ENCODE data around the gene RYR2. TPM values are rescaled to one million over a fixed set of nuclear protein-coding genes. Genes with fewer than 3 reads are reported as not detected.

Gene RYR2
- total and polyA plus RNA-seq, 2 of the 8 experiments (the other 6 are each of a cell fraction or from before 2014, with no cell fraction given), result 1.3 to 4.4 TPM

DNA sequence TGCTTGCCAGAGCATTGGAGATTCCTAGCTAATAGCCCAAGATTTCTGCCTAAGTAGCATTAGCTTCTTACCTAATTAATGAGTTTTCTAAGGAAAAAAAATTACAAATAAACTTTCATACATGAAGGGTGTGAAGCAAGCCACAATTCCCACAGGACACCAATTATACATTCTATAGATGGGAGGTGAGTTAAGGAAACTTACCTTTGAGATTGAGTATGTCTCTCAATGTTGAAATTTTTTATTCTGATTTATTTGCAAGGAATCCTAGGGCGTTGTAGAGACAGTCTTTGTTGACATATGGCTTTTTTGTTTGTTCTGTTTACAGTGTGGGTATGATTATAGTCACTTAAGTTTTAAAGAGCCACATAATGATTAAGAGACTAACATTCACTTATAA lies 313.0 kb downstream of the RYR2 start:
- Histone ChIP-seq H4K8ac (ENCODE audit: extremely low read depth, insufficient read depth, low read length) (no peak overlapping the region), H3K36me3 (ENCODE audit: control insufficient read depth in 2 of 4, insufficient read depth in 4 of 4, low read length in 3 of 4) (no peaks in the 10 kb centered on the region), H3K4me1 (replicated peaks in 1 of 4; ENCODE audit: control insufficient read depth in 3 of 4, insufficient read depth in 4 of 4, low read length in 3 of 4) (no peaks in the 10 kb centered on the region), H2BK20ac (ENCODE audit: low read length) (no peak overlapping the region), H2BK120ac (replicated peaks; ENCODE audit: low read depth, low read length) (no peak overlapping the region), H3K9me3 (ENCODE audit: insufficient read depth in 2 of 2, low read depth in 1 of 2, low read length in 1 of 2) (no peaks in the 10 kb centered on the region), H2BK12ac (ENCODE audit: low read depth, low read length) (no peak overlapping the region), H3K4me2 (ENCODE audit: insufficient read depth in 1 of 2, low read depth in 2 of 2, low read length in 2 of 2) (no peak overlapping the region), H3K18ac (ENCODE audit: extremely low read depth, low read length) (no peak overlapping the region), H3K9ac (replicated peaks in 1 of 4; ENCODE audit: extremely low read depth in 1 of 4, low read depth in 3 of 4, low read length in 3 of 4) (no peak overlapping the region), H2AFZ (ENCODE audit: low read length) (no peak overlapping the region), H3K27me3 (replicated peaks in 1 of 4; ENCODE audit: control insufficient read depth in 3 of 4, extremely low read depth in 1 of 4, insufficient read depth in 3 of 4, low read length in 3 of 4) (no peaks in the 10 kb centered on the region), H3K27ac (ENCODE audit: low read depth, low read length) (no peak overlapping the region), H2AK5ac (ENCODE audit: low read depth, low read length) (no peak overlapping the region), H3K14ac (ENCODE audit: insufficient read length) (no peak overlapping the region), H2BK5ac (ENCODE audit: low read depth, low read length) (no peak overlapping the region), H3K79me1 (ENCODE audit: low read depth, low read length) (no peaks in the 10 kb centered on the region), H3K56ac (replicated peaks; ENCODE audit: insufficient read length, low read depth, low read length) (no peak overlapping the region), H3K23ac (ENCODE audit: insufficient read length) (no peak overlapping the region), H3K4me3 (ENCODE audit: extremely low read depth in 1 of 4, insufficient read depth in 2 of 4, low read depth in 3 of 4, low read length in 4 of 4) (no peak overlapping the region), H4K20me1 (replicated peaks in 1 of 2; ENCODE audit: control insufficient read depth in 1 of 2, insufficient read depth in 2 of 2, low read length in 2 of 2) (no peaks in the 10 kb centered on the region), H4K91ac (replicated peaks; ENCODE audit: insufficient read length, low read length) (no peak overlapping the region), H2BK15ac (ENCODE audit: low read length) (no peak overlapping the region), H3K4ac (replicated peaks; ENCODE audit: insufficient read length, low read depth, low read length) (no peak overlapping the region), H3K79me2 (ENCODE audit: control insufficient read depth in 1 of 2, insufficient read depth in 2 of 2, low read length in 2 of 2) (no peaks in the 10 kb centered on the region), H4K5ac (ENCODE audit: insufficient read length, low read depth, low read length) (no peak overlapping the region), H3K23me2 (ENCODE audit: low read depth, low read length) (no peaks in the 10 kb centered on the region; the same call in 1 of the 2 replicates)
- TF ChIP-seq SRF (IDR thresholded peaks at IDR 0.05; ENCODE audit: low read depth, low read length) (no peak), RFX5 (IDR thresholded peaks at IDR 0.05; ENCODE audit: borderline replicate concordance, low read depth, low read length) (no peak), TEAD4 (IDR thresholded peaks at IDR 0.05; ENCODE audit: low read depth, low read length) (no peak), EP300 (IDR thresholded peaks at IDR 0.05; ENCODE audit: borderline replicate concordance in 1 of 2, low read depth in 2 of 2, low read length in 2 of 2) (no peak), ASH2L (IDR thresholded peaks at IDR 0.05; ENCODE audit: low read length) (no peak), SIN3A (conservative IDR thresholded peaks at IDR 0.05 in 1 of 2, IDR thresholded peaks at IDR 0.05 in 1 of 2; ENCODE audit: low read depth in 1 of 2, low read length in 2 of 2) (no peak), POLR2A (IDR thresholded peaks at IDR 0.05; ENCODE audit: control extremely low read depth in 1 of 2, low read depth in 2 of 2, low read length in 2 of 2) (no peak), KDM5A (IDR thresholded peaks at IDR 0.05; ENCODE audit: low read length) (no peak), SP2 (IDR thresholded peaks at IDR 0.05; ENCODE audit: low read length) (no peak)
- TF ChIP-seq, protein P1, sequence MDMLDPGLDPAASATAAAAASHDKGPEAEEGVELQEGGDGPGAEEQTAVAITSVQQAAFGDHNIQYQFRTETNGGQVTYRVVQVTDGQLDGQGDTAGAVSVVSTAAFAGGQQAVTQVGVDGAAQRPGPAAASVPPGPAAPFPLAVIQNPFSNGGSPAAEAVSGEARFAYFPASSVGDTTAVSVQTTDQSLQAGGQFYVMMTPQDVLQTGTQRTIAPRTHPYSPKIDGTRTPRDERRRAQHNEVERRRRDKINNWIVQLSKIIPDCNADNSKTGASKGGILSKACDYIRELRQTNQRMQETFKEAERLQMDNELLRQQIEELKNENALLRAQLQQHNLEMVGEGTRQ (IDR thresholded peaks at IDR 0.05; ENCODE audit: low read length), result no peak
- POLR2A ChIA-PET (ENCODE audit: partially characterized antibody), result no interaction called here
- FAIRE-seq (no peak), DNase-seq (ENCODE audit: low read depth in 1 of 2, low spot score in 2 of 2) (no peak)
- 80% methylated on average over 1 of the region's 1 CpG; no CpG with 5 or more reads in 1 of the 2 experiments for WGBS, 2 experiments (ENCODE audit: extremely low coverage in 1 of 2, insufficient coverage in 1 of 2, insufficient read length in 1 of 2, insufficient replicate concordance in 2 of 2, low coverage in 1 of 2, low lambda C conversion rate in 2 of 2, missing lambda C conversion rate in 1 of 2)
- CTCF ChIA-PET (ENCODE audit: partially characterized antibody), result interaction anchor here (0.6 kb wide), 1 partner anchor 208 kb away, joined by 3 read pairs; no protein-coding TSS in a partner anchor
